WTC11 (cell line): ENCODE data around the gene TTC24. TPM values are rescaled to one million over a fixed set of nuclear protein-coding genes. Genes with fewer than 3 reads are reported as not detected.

Source experiments
- ATAC-seq: fragments of 200-7000 bp; cut with Tn5 transposase; 2 replicates; pipeline ENCODE4 v1.10.0; 2021; ENCODE audit warnings: mild to moderate bottlenecking, moderate library complexity
- CTCF ChIA-PET: fragments of 300-600 bp; sonication (Branson Sonifier 250); formaldehyde crosslinking; loops from one replicate; lab custom pipeline; 2021; ENCODE audit warnings: antibody characterized with exemption; lab: Charles Lee
- POLR2A ChIA-PET: fragments of 350-600 bp; sonication (Branson Sonifier 250); formaldehyde crosslinking; loops from one replicate; lab custom pipeline; 2021; ENCODE audit warnings: antibody characterized with exemption; lab: Charles Lee
- DNase-seq: peaks from one replicate; pipeline ENCODE4 v3.0.0; 2021; ENCODE audit warnings: low spot score
- H3K27ac Mint-ChIP-seq: 2 replicates; pipeline ENCODE4 v1.8.0; 2021; ENCODE audit warnings: mixed read lengths
- H3K27me3 Mint-ChIP-seq: 2 replicates; pipeline ENCODE4 v1.8.0; 2021; ENCODE audit warnings: low read depth, mild to moderate bottlenecking, moderate library complexity, mixed read lengths
- H3K36me3 Mint-ChIP-seq: 2 replicates; pipeline ENCODE4 v1.8.0; 2021; ENCODE audit warnings: mixed read lengths
- H3K4me1 Mint-ChIP-seq: 2 replicates; pipeline ENCODE4 v1.8.0; 2022; ENCODE audit warnings: mixed read lengths
- H3K4me3 Mint-ChIP-seq: 2 replicates; pipeline ENCODE4 v1.8.0; 2021; ENCODE audit warnings: mild to moderate bottlenecking, moderate library complexity, mixed read lengths
- H3K9me3 Mint-ChIP-seq: 2 replicates; pipeline ENCODE4 v1.8.0; 2021; ENCODE audit warnings: mixed read lengths
- CREM ChIP-seq: sonication (generic); formaldehyde crosslinking; IDR thresholded peaks from 2 replicates; pipeline ENCODE4 v1.8.1; 2022; ENCODE audit warnings: mild to moderate bottlenecking, missing genetic modification reagents, moderate library complexity
- ELF4 ChIP-seq: sonication (generic); formaldehyde crosslinking; IDR thresholded peaks from 2 replicates; pipeline ENCODE4 v1.8.1; 2022; ENCODE audit warnings: low read depth, mild to moderate bottlenecking, moderate library complexity, missing genetic modification reagents
- GABPB1 ChIP-seq: sonication (generic); formaldehyde crosslinking; IDR thresholded peaks from 2 replicates; pipeline ENCODE4 v1.8.1; 2023; ENCODE audit warnings: mild to moderate bottlenecking, missing genetic modification reagents
- GTF2I ChIP-seq: fragments of 250-450 bp; sonication (Bioruptor Pico); conservative IDR thresholded peaks from 2 replicates; pipeline ENCODE4 v1.4.0; 2021; ENCODE audit warnings: mild to moderate bottlenecking
- HMGA2 ChIP-seq: fragments of 250-450 bp; sonication (Bioruptor Pico); IDR thresholded peaks from 2 replicates; pipeline ENCODE4 v1.4.0; 2021; ENCODE audit warnings: mild to moderate bottlenecking, moderate library complexity
- MYBL2 ChIP-seq: sonication (generic); formaldehyde crosslinking; IDR thresholded peaks from 2 replicates; pipeline ENCODE4 v1.8.1; 2023; ENCODE audit warnings: mild to moderate bottlenecking, moderate library complexity, missing genetic modification reagents
- NFE2L1 ChIP-seq: sonication (generic); formaldehyde crosslinking; IDR thresholded peaks from 2 replicates; pipeline ENCODE4 v1.8.1; 2023; ENCODE audit warnings: missing genetic modification reagents
- NR2C2 ChIP-seq: sonication (generic); formaldehyde crosslinking; IDR thresholded peaks from 2 replicates; pipeline ENCODE4 v1.8.0; 2022; ENCODE audit warnings: mild to moderate bottlenecking, missing genetic modification reagents
- TCF7 ChIP-seq: sonication (generic); formaldehyde crosslinking; IDR thresholded peaks from 2 replicates; pipeline ENCODE4 v1.8.0; 2022; ENCODE audit warnings: mild to moderate bottlenecking, low read depth, missing genetic modification reagents, moderate library complexity
- ZNF121 ChIP-seq: sonication (generic); formaldehyde crosslinking; IDR thresholded peaks from 2 replicates; pipeline ENCODE4 v1.8.0; 2023; ENCODE audit warnings: missing genetic modification reagents
- ZNF138 ChIP-seq: sonication (generic); formaldehyde crosslinking; conservative IDR thresholded peaks from 2 replicates; pipeline ENCODE4 v1.8.1; 2022; ENCODE audit warnings: mild to moderate bottlenecking, moderate library complexity, missing genetic modification reagents
- ZNF416 ChIP-seq: fragments of 250-450 bp; sonication (Bioruptor Pico); IDR thresholded peaks from 2 replicates; pipeline ENCODE4 v1.9.0; 2021; ENCODE audit warnings: mild to moderate bottlenecking, inconsistent platforms
- total RNA-seq: library from RNA; stranded (reverse); gene quantifications from 3 replicates; pipeline ENCODE4 v1.2.3, GENCODE V29; 2021
- TF ChIP-seq, protein P1 (sequence below): fragments of 250-450 bp; sonication (Bioruptor Pico); IDR thresholded peaks from 2 replicates; pipeline ENCODE4 v1.8.0; 2021; ENCODE audit warnings: mild to moderate bottlenecking
- TF ChIP-seq, protein P2 (sequence below): fragments of 250-450 bp; sonication (Bioruptor Pico); IDR thresholded peaks from 2 replicates; pipeline ENCODE4 v1.9.0; 2021; ENCODE audit warnings: mild to moderate bottlenecking, borderline replicate concordance
- TF ChIP-seq, protein P3 (sequence below): sonication (generic); formaldehyde crosslinking; IDR thresholded peaks from 2 replicates; pipeline ENCODE4 v1.8.1; 2023; ENCODE audit warnings: mild to moderate bottlenecking, missing genetic modification reagents, moderate library complexity
- TF ChIP-seq, protein P4 (sequence below): sonication (generic); formaldehyde crosslinking; IDR thresholded peaks from 2 replicates; pipeline ENCODE4 v1.8.1; 2023; ENCODE audit warnings: mild to moderate bottlenecking, moderate library complexity, missing genetic modification reagents
- TF ChIP-seq, protein P5 (sequence below): sonication (generic); formaldehyde crosslinking; IDR thresholded peaks from 2 replicates; pipeline ENCODE4 v1.8.0; 2022; ENCODE audit warnings: missing genetic modification reagents
- TF ChIP-seq, protein P6 (sequence below): sonication (generic); formaldehyde crosslinking; IDR thresholded peaks from 2 replicates; pipeline ENCODE4 v1.8.1; 2023; ENCODE audit warnings: mild to moderate bottlenecking, missing genetic modification reagents
- TF ChIP-seq, protein P7 (sequence below): fragments of 250-450 bp; sonication (Bioruptor Pico); IDR thresholded peaks from 2 replicates; pipeline ENCODE4 v1.9.0; 2021; ENCODE audit warnings: mild to moderate bottlenecking

The TTC24 gene
- total RNA-seq, 1 experiment from 2014 or later: 0.20 TPM

DNA sequence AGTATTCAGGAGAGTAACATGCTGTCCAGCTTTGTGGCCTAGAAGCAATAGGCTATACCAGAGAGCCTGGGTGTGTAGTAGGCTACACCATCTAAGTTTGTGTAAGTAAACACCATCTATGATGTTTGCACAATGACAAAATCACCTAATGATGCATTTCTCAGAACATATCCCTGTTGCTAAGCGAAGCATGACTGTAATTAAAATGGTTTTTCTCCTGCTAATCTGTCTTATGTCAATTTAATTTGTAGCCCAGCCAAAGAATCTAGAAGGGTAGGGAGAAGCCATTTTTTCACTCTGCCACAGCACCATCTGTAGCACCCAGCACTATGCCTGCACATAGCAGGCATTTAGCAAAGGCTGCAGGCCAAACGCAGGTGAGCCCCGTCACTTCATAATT, 2.0 kb upstream of the TTC24 start:
- DNase-seq (no peak), ATAC-seq (no peak)
- ChIA-PET POLR2A (no interaction called here), CTCF (interaction anchor here (0.8 to 1.6 kb wide), 3 partner anchors 25 to 105 kb away, joined by 3 to 4 read pairs (median 3); partner anchors contain the start of gene HAPLN2)
- H3K9me3 Mint-ChIP-seq: no peaks in the 10 kb centered on the region
- H3K4me3 Mint-ChIP-seq: no peak overlapping the region
- peaks cover 3% of the 10 kb centered on the region; the same call in 1 of the 2 replicates for H3K4me1 Mint-ChIP-seq
- H3K36me3 Mint-ChIP-seq: no peaks in the 10 kb centered on the region
- no peak for TF ChIP-seq HMGA2 (CRISPR knock-in tag)
- no peak for TF ChIP-seq ZNF416 (CRISPR knock-in tag)
- TF ChIP-seq ZNF121 (CRISPR knock-in tag): no peak
- no peak for TF ChIP-seq ELF4
- TF ChIP-seq TCF7 (CRISPR knock-in tag): no peak
- TF ChIP-seq MYBL2 (CRISPR knock-in tag): no peak
- TF ChIP-seq, protein P1, sequence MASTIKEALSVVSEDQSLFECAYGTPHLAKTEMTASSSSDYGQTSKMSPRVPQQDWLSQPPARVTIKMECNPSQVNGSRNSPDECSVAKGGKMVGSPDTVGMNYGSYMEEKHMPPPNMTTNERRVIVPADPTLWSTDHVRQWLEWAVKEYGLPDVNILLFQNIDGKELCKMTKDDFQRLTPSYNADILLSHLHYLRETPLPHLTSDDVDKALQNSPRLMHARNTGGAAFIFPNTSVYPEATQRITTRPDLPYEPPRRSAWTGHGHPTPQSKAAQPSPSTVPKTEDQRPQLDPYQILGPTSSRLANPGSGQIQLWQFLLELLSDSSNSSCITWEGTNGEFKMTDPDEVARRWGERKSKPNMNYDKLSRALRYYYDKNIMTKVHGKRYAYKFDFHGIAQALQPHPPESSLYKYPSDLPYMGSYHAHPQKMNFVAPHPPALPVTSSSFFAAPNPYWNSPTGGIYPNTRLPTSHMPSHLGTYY: no peak
- TF ChIP-seq, protein P2, sequence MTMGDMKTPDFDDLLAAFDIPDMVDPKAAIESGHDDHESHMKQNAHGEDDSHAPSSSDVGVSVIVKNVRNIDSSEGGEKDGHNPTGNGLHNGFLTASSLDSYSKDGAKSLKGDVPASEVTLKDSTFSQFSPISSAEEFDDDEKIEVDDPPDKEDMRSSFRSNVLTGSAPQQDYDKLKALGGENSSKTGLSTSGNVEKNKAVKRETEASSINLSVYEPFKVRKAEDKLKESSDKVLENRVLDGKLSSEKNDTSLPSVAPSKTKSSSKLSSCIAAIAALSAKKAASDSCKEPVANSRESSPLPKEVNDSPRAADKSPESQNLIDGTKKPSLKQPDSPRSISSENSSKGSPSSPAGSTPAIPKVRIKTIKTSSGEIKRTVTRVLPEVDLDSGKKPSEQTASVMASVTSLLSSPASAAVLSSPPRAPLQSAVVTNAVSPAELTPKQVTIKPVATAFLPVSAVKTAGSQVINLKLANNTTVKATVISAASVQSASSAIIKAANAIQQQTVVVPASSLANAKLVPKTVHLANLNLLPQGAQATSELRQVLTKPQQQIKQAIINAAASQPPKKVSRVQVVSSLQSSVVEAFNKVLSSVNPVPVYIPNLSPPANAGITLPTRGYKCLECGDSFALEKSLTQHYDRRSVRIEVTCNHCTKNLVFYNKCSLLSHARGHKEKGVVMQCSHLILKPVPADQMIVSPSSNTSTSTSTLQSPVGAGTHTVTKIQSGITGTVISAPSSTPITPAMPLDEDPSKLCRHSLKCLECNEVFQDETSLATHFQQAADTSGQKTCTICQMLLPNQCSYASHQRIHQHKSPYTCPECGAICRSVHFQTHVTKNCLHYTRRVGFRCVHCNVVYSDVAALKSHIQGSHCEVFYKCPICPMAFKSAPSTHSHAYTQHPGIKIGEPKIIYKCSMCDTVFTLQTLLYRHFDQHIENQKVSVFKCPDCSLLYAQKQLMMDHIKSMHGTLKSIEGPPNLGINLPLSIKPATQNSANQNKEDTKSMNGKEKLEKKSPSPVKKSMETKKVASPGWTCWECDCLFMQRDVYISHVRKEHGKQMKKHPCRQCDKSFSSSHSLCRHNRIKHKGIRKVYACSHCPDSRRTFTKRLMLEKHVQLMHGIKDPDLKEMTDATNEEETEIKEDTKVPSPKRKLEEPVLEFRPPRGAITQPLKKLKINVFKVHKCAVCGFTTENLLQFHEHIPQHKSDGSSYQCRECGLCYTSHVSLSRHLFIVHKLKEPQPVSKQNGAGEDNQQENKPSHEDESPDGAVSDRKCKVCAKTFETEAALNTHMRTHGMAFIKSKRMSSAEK (CRISPR knock-in tag): no peak
- TF ChIP-seq, protein P3, sequence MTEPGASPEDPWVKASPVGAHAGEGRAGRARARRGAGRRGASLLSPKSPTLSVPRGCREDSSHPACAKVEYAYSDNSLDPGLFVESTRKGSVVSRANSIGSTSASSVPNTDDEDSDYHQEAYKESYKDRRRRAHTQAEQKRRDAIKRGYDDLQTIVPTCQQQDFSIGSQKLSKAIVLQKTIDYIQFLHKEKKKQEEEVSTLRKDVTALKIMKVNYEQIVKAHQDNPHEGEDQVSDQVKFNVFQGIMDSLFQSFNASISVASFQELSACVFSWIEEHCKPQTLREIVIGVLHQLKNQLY: no peak
- TF ChIP-seq NFE2L1 (CRISPR knock-in tag): no peak
- TF ChIP-seq GABPB1 (CRISPR knock-in tag): no peak
- TF ChIP-seq, protein P4, sequence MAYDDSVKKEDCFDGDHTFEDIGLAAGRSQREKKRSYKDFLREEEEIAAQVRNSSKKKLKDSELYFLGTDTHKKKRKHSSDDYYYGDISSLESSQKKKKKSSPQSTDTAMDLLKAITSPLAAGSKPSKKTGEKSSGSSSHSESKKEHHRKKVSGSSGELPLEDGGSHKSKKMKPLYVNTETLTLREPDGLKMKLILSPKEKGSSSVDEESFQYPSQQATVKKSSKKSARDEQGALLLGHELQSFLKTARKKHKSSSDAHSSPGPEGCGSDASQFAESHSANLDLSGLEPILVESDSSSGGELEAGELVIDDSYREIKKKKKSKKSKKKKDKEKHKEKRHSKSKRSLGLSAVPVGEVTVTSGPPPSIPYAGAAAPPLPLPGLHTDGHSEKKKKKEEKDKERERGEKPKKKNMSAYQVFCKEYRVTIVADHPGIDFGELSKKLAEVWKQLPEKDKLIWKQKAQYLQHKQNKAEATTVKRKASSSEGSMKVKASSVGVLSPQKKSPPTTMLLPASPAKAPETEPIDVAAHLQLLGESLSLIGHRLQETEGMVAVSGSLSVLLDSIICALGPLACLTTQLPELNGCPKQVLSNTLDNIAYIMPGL (CRISPR knock-in tag): no peak
- TF ChIP-seq, protein P5, sequence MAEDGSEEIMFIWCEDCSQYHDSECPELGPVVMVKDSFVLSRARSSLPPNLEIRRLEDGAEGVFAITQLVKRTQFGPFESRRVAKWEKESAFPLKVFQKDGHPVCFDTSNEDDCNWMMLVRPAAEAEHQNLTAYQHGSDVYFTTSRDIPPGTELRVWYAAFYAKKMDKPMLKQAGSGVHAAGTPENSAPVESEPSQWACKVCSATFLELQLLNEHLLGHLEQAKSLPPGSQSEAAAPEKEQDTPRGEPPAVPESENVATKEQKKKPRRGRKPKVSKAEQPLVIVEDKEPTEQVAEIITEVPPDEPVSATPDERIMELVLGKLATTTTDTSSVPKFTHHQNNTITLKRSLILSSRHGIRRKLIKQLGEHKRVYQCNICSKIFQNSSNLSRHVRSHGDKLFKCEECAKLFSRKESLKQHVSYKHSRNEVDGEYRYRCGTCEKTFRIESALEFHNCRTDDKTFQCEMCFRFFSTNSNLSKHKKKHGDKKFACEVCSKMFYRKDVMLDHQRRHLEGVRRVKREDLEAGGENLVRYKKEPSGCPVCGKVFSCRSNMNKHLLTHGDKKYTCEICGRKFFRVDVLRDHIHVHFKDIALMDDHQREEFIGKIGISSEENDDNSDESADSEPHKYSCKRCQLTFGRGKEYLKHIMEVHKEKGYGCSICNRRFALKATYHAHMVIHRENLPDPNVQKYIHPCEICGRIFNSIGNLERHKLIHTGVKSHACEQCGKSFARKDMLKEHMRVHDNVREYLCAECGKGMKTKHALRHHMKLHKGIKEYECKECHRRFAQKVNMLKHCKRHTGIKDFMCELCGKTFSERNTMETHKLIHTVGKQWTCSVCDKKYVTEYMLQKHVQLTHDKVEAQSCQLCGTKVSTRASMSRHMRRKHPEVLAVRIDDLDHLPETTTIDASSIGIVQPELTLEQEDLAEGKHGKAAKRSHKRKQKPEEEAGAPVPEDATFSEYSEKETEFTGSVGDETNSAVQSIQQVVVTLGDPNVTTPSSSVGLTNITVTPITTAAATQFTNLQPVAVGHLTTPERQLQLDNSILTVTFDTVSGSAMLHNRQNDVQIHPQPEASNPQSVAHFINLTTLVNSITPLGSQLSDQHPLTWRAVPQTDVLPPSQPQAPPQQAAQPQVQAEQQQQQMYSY (CRISPR knock-in tag): no peak
- no peak for TF ChIP-seq NR2C2 (CRISPR knock-in tag)
- no peak for TF ChIP-seq CREM
- no peak for TF ChIP-seq GTF2I (CRISPR knock-in tag)
- TF ChIP-seq, protein P6, sequence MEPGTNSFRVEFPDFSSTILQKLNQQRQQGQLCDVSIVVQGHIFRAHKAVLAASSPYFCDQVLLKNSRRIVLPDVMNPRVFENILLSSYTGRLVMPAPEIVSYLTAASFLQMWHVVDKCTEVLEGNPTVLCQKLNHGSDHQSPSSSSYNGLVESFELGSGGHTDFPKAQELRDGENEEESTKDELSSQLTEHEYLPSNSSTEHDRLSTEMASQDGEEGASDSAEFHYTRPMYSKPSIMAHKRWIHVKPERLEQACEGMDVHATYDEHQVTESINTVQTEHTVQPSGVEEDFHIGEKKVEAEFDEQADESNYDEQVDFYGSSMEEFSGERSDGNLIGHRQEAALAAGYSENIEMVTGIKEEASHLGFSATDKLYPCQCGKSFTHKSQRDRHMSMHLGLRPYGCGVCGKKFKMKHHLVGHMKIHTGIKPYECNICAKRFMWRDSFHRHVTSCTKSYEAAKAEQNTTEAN: no peak
- TF ChIP-seq ZNF138: no peak
- TF ChIP-seq, protein P7, sequence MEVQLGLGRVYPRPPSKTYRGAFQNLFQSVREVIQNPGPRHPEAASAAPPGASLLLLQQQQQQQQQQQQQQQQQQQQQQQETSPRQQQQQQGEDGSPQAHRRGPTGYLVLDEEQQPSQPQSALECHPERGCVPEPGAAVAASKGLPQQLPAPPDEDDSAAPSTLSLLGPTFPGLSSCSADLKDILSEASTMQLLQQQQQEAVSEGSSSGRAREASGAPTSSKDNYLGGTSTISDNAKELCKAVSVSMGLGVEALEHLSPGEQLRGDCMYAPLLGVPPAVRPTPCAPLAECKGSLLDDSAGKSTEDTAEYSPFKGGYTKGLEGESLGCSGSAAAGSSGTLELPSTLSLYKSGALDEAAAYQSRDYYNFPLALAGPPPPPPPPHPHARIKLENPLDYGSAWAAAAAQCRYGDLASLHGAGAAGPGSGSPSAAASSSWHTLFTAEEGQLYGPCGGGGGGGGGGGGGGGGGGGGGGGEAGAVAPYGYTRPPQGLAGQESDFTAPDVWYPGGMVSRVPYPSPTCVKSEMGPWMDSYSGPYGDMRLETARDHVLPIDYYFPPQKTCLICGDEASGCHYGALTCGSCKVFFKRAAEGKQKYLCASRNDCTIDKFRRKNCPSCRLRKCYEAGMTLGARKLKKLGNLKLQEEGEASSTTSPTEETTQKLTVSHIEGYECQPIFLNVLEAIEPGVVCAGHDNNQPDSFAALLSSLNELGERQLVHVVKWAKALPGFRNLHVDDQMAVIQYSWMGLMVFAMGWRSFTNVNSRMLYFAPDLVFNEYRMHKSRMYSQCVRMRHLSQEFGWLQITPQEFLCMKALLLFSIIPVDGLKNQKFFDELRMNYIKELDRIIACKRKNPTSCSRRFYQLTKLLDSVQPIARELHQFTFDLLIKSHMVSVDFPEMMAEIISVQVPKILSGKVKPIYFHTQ (CRISPR knock-in tag): no peak
- no peak overlapping the region for H3K27ac Mint-ChIP-seq
- H3K27me3 Mint-ChIP-seq: peaks cover 2% of the 10 kb centered on the region
